HEK293T (cell line): ENCODE measurements around the gene DENND1B.

ENCODE experiments used
- ARNT ChIP-seq: fragments of 450-650 bp; IDR thresholded peaks from 2 replicates; pipeline ENCODE4 v1.6.1; 2017; ENCODE audit warnings: mild to moderate bottlenecking
- BHLHE40 ChIP-seq: fragments of 450-650 bp; IDR thresholded peaks from 2 replicates; pipeline ENCODE4 v1.6.1; 2016; ENCODE audit warnings: mild to moderate bottlenecking, moderate library complexity, borderline replicate concordance
- CTBP1 ChIP-seq: fragments of 450-650 bp; IDR thresholded peaks from 2 replicates; pipeline ENCODE4 v1.6.1; 2016; ENCODE audit warnings: borderline replicate concordance
- ELF4 ChIP-seq: fragments of 450-650 bp; IDR thresholded peaks from 2 replicates; pipeline ENCODE4 v1.6.1; 2017; ENCODE audit warnings: antibody characterized with exemption
- FOXK2 ChIP-seq: fragments of 450-650 bp; IDR thresholded peaks from 2 replicates; pipeline ENCODE4 v1.6.1; 2016; ENCODE audit warnings: mild to moderate bottlenecking
- FOXM1 ChIP-seq: fragments of 450-650 bp; IDR thresholded peaks from 2 replicates; pipeline ENCODE4 v1.6.1; 2017; ENCODE audit warnings: mild to moderate bottlenecking, borderline replicate concordance
- SUZ12 ChIP-seq: fragments of 450-650 bp; IDR thresholded peaks from 2 replicates; pipeline ENCODE4 v1.6.1; 2016; ENCODE audit warnings: mild to moderate bottlenecking
- ZNF384 ChIP-seq: fragments of 450-650 bp; IDR thresholded peaks from 2 replicates; pipeline ENCODE4 v1.6.1; 2016

- TF ChIP-seq ELF4 (no peak), FOXM1 (no peak), ARNT (no peak), BHLHE40 (no peak), ZNF384 (no peak), CTBP1 (no peak), FOXK2 (no peak), SUZ12 (no peak)
These were observed 97.5 kb downstream of the DENND1B start for GRCh38 chr1:197677752-197678295.
